Measurements from ENCODE around the gene CCR5AS.

CCR5AS gene

GRCh38 chr3:46372492-46373359 lies 34.1 kb downstream of the CCR5AS start:
- intact Hi-C loops (cut with DNase I): loop anchor here in 1 of 2 donors (10.0 kb wide), 1 partner anchor 288 kb away; no protein-coding TSS in a partner anchor
- DNase-seq (peak in 1 of 4 donors; percentile 58), ATAC-seq (peak; percentile 73)
- Histone ChIP-seq H3K9me3 (no peaks in the 10 kb centered on the region), H3K4me3 (peak overlapping the region in 1 of 2 donors; percentile 24), H3K27me3 (no peaks in the 10 kb centered on the region), H3K27ac (no peak overlapping the region), H3K4me1 (peaks cover 0 to 52% of the 10 kb centered on the region in 2 donors), H3K36me3 (no peaks in the 10 kb centered on the region)
- TF ChIP-seq CTCF (IDR thresholded peaks at IDR 0.05): peak; percentile 45 to 49

- Histone ChIP-seq H3K27me3 (no peaks in the 10 kb centered on the region), H3K9me3 (no peaks in the 10 kb centered on the region), H3K36me3 (no peaks in the 10 kb centered on the region), H3K4me3 (peak overlapping the region in 1 of 2 donors; percentile 24), H3K4me1 (peaks cover 0 to 52% of the 10 kb centered on the region in 2 donors), H3K27ac (peak overlapping the region; percentile 2 to 59)
- DNase-seq: no peak
- intact Hi-C loops (cut with DNase I): loop anchor here in 1 of 2 donors (10.0 kb wide), 1 partner anchor 287 kb away; no protein-coding TSS in a partner anchor
- TF ChIP-seq CTCF (IDR thresholded peaks at IDR 0.05): no peak
- no peak for ATAC-seq
Measured at GRCh38 chr3:46371519-46372340, 35.1 kb downstream of the CCR5AS start.

GRCh38 chr3:46370839-46371518 lies 35.9 kb downstream of the CCR5AS start, which contains the start of gene CCR5:
TSS of gene CCR5 (plus strand) at chr3:46370946. CDS start at chr3:46372903, 1,957 bp downstream.
- ATAC-seq (peak; percentile 13), DNase-seq (no peak)
- H3K4me1 ChIP-seq: peaks cover 0 to 48% of the 10 kb centered on the region in 2 donors
- H3K27me3 ChIP-seq: no peaks in the 10 kb centered on the region
- TF ChIP-seq CTCF (IDR thresholded peaks at IDR 0.05): no peak
- no peaks in the 10 kb centered on the region for H3K9me3 ChIP-seq
- peak within 1 kb of the TSS in 1 of 2 donors; percentile 24 for H3K4me3 ChIP-seq
- H3K27ac ChIP-seq: peak within 1 kb of the TSS; percentile 2 to 59
- H3K36me3 ChIP-seq: no peaks in the 10 kb centered on the region
- intact Hi-C loops (cut with DNase I): loop anchor here in 1 of 2 donors (10.0 kb wide), 1 partner anchor 286 kb away; no protein-coding TSS in a partner anchor

- DNase-seq (no peak), ATAC-seq (no peak)
- no peak for TF ChIP-seq CTCF (IDR thresholded peaks at IDR 0.05)
- Histone ChIP-seq H3K36me3 (no peaks in the 10 kb centered on the region), H3K27me3 (no peaks in the 10 kb centered on the region), H3K27ac (no peak overlapping the region), H3K4me1 (peaks cover 0 to 54% of the 10 kb centered on the region in 2 donors), H3K4me3 (peak overlapping the region in 1 of 2 donors; percentile 24), H3K9me3 (no peaks in the 10 kb centered on the region)
- intact Hi-C loops (cut with DNase I): loop anchor here in 1 of 2 donors (10.0 kb wide), 1 partner anchor 285 kb away; no protein-coding TSS in a partner anchor
Measured at GRCh38 chr3:46369675-46370132, 37.2 kb downstream of the CCR5AS start.

Measured in left lung (tissue), 4 donors.